MCF 10A (cell line): ENCODE data around the gene TAMM41. TPM values are rescaled to one million over a fixed set of nuclear protein-coding genes. Genes with fewer than 3 reads are reported as not detected.

Experiments used
- BruUV-seq: library from RNA; stranded (reverse); fragments of 400-500 nt; replicated peaks from 2 replicates; lab custom pipeline; 2021; lab: Mats Ljungman, UMichigan
- CTCF ChIA-PET: fragments of 300-600 bp; sonication (Branson Sonifier 250); formaldehyde crosslinking; extraction: SDS; loops from one replicate; lab custom pipeline; 2021; ENCODE audit warnings: antibody characterized with exemption, inconsistent platforms; lab: Yijun Ruan, JAX
- POLR2A ChIA-PET: fragments of 300-600, 350-650 bp; sonication (Branson Sonifier 250); formaldehyde crosslinking; extraction: SDS; loops from one replicate; lab custom pipeline; 2020; ENCODE audit warnings: antibody characterized with exemption, inconsistent platforms; lab: Yijun Ruan, JAX
- DNase-seq: peaks from one replicate; pipeline ENCODE4 v3.0.0-alpha.2; 2018; ENCODE audit not compliant: unreplicated experiment
- H3K27ac Mint-ChIP-seq: one replicate; pipeline ENCODE4 v1.8.0; 2022; ENCODE audit warnings: mild to moderate bottlenecking, low read depth, mixed read lengths; ENCODE audit not compliant: unreplicated experiment
- H3K27me3 Mint-ChIP-seq: one replicate; pipeline ENCODE4 v1.8.0; 2022; ENCODE audit warnings: mixed read lengths; ENCODE audit not compliant: insufficient read depth, unreplicated experiment
- H3K36me3 Mint-ChIP-seq: one replicate; pipeline ENCODE4 v1.8.0; 2022; ENCODE audit warnings: mild to moderate bottlenecking, moderate library complexity, mixed read lengths; ENCODE audit not compliant: insufficient read depth, unreplicated experiment
- H3K4me1 Mint-ChIP-seq: one replicate; pipeline ENCODE4 v1.8.0; 2022; ENCODE audit warnings: mixed read lengths; ENCODE audit not compliant: insufficient read depth, unreplicated experiment
- H3K4me3 Mint-ChIP-seq: one replicate; pipeline ENCODE4 v1.8.0; 2022; ENCODE audit warnings: mild to moderate bottlenecking, moderate library complexity, mixed read lengths; ENCODE audit not compliant: unreplicated experiment
- H3K9me3 Mint-ChIP-seq: one replicate; pipeline ENCODE4 v1.8.0; 2022; ENCODE audit warnings: mixed read lengths; ENCODE audit not compliant: unreplicated experiment
- CTCF ChIP-seq: fragments of 200-600 bp; IDR thresholded peaks from one replicate; pipeline ENCODE4 v1.8.0; 2022; ENCODE audit warnings: antibody characterized with exemption, mild to moderate bottlenecking; ENCODE audit not compliant: unreplicated experiment
- intact Hi-C: fragments of 100-400 bp; cut with micrococcal nuclease; formaldehyde crosslinking; loops from 2 replicates; pipeline ENCODE4 v1.14.1; 2022
- total RNA-seq: library from RNA; stranded (reverse); gene quantifications from 2 replicates; pipeline ENCODE4 v1.2.3, GENCODE V29; 2022

Gene TAMM41
- total RNA-seq, 1 experiment from 2014 or later, result 26.2 TPM

- Mint-ChIP-seq H3K27ac (peak overlapping the region; percentile 73), H3K36me3 (peaks cover 51% of the 10 kb centered on the region), H3K4me3 (no peak overlapping the region), H3K27me3 (no peaks in the 10 kb centered on the region), H3K4me1 (peaks cover 30% of the 10 kb centered on the region), H3K9me3 (no peaks in the 10 kb centered on the region)
- BruUV-seq, result no TSS peak
- ChIA-PET POLR2A (interaction anchor here (0.6 to 2.0 kb wide), 7 partner anchors 14 to 678 kb away, joined by 3 to 6 read pairs (median 4); no protein-coding TSS in a partner anchor), CTCF (interaction anchor here (0.6 to 1.8 kb wide), 4 partner anchors 47 to 439 kb away, joined by 3 to 6 read pairs (median 4); no protein-coding TSS in a partner anchor)
- TF ChIP-seq CTCF, result no peak
- DNase-seq, result peak; percentile 60
- intact Hi-C loops, result no loop called here
Observed at GRCh38 chr3:11818033-11818432, 28.7 kb downstream of the TAMM41 start.

DNA sequence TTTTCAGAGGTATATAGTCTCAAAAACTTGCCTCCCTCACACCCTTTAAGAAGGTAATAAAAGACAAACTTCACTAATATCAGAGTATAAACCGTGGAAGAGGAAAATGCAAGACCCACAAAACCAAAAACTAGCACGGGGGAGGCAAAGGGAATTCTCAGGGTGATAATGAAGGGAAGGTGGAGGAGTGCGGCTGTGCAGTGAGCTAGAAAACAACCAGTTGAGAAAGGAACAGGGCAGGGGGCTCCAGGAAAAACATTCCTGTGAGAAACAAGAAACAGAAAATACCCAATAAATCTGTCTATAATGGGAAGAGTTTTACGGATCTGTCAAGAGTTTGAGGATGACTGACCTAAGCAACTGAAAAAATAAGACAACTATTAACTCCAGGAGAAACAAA, 31.6 kb downstream of the TAMM41 start:
- no peaks in the 10 kb centered on the region for H3K27me3 Mint-ChIP-seq
- no peak for DNase-seq

GRCh38 chr3:11814663-11815062, 32.0 kb downstream of the TAMM41 start:
- Mint-ChIP-seq H3K4me3 (no peak overlapping the region), H3K4me1 (peaks cover 20% of the 10 kb centered on the region), H3K36me3 (peaks cover 69% of the 10 kb centered on the region), H3K27ac (no peak overlapping the region), H3K27me3 (no peaks in the 10 kb centered on the region), H3K9me3 (no peaks in the 10 kb centered on the region)
- BruUV-seq, result no TSS peak
- ChIA-PET CTCF (interaction anchor here (1.2 to 4.8 kb wide), 3 partner anchors 10 to 435 kb away, joined by 3 to 31 read pairs (median 3); no protein-coding TSS in a partner anchor), POLR2A (no interaction called here)
- no peak for TF ChIP-seq CTCF
- no peak for DNase-seq
- intact Hi-C loops, result no loop called here

More for the DNA sequence above, 31.6 kb downstream of the TAMM41 start:
- ChIA-PET CTCF (interaction anchor here (0.7 to 4.8 kb wide), 3 partner anchors 11 to 114 kb away, joined by 3 to 31 read pairs (median 4); no protein-coding TSS in a partner anchor), POLR2A (no interaction called here)
- BruUV-seq, result no TSS peak
- H3K27ac Mint-ChIP-seq, result no peak overlapping the region
- H3K4me1 Mint-ChIP-seq, result peaks cover 21% of the 10 kb centered on the region
- H3K4me3 Mint-ChIP-seq, result no peak overlapping the region
- H3K36me3 Mint-ChIP-seq, result peaks cover 64% of the 10 kb centered on the region
- intact Hi-C loops, result no loop called here
- H3K9me3 Mint-ChIP-seq, result no peaks in the 10 kb centered on the region
- no peak for TF ChIP-seq CTCF

DNA sequence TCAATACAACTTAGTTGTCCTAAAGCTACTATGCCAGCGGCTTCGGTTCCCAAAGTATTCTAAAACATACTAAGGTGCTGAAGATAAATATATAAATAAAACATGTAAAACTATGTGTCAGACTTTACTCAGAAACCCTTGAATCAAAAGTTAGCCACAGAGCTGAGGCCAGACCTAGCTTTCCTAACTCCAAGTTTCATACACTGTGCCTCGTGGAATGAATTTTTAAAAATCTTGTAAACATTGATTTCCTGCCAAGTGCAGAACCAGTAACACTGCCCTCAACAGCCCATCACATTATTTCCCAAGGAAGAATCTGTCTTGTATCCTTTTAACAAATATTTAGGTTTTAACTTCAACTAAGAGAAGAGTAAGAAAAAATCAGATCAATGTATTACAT, 36.4 kb downstream of the TAMM41 start:
- TF ChIP-seq CTCF, result no peak
- Mint-ChIP-seq H3K36me3 (peaks cover 81% of the 10 kb centered on the region), H3K4me1 (no peaks in the 10 kb centered on the region), H3K4me3 (no peak overlapping the region), H3K9me3 (no peaks in the 10 kb centered on the region), H3K27me3 (no peaks in the 10 kb centered on the region), H3K27ac (no peak overlapping the region)
- no TSS peak for BruUV-seq
- intact Hi-C loops, result no loop called here
- ChIA-PET CTCF (interaction anchor here (1.0 kb wide), 1 partner anchor 37 kb away, joined by 5 read pairs; no protein-coding TSS in a partner anchor), POLR2A (no interaction called here)
- DNase-seq, result no peak
